IPS-20b (cell line): ENCODE results near the gene UGT1A9.

ENCODE experiments used
- H3K27ac ChIP-seq: one replicate; pipeline ENCODE4 v1.5.1; 2013; ENCODE audit warnings: low read length
- H3K27me3 ChIP-seq: 2 replicates; pipeline ENCODE4 v1.6.1; 2013; ENCODE audit warnings: mild to moderate bottlenecking, low read length, inconsistent platforms; ENCODE audit not compliant: insufficient read depth
- H3K36me3 ChIP-seq: 2 replicates; pipeline ENCODE4 v1.6.1; 2013; ENCODE audit warnings: low read depth, mild to moderate bottlenecking, inconsistent platforms, low read length, moderate library complexity; ENCODE audit not compliant: insufficient read depth
- H3K4me1 ChIP-seq: 2 replicates; pipeline ENCODE4 v1.6.1; 2013; ENCODE audit warnings: mild to moderate bottlenecking, control low read depth, inconsistent platforms, low read length, moderate library complexity; ENCODE audit not compliant: insufficient read depth
- H3K4me3 ChIP-seq: 2 replicates; pipeline ENCODE4 v1.5.1; 2013; ENCODE audit warnings: mild to moderate bottlenecking, low read length, inconsistent platforms
- H3K9ac ChIP-seq: 2 replicates; pipeline ENCODE4 v1.6.1; 2013; ENCODE audit warnings: low read depth, mild to moderate bottlenecking, inconsistent platforms, low read length, moderate library complexity
- H3K9me3 ChIP-seq: 2 replicates; pipeline ENCODE4 v1.6.1; 2013; ENCODE audit warnings: mild to moderate bottlenecking, low read depth, low read length, inconsistent platforms; ENCODE audit not compliant: insufficient read depth

UGT1A9 gene

DNA sequence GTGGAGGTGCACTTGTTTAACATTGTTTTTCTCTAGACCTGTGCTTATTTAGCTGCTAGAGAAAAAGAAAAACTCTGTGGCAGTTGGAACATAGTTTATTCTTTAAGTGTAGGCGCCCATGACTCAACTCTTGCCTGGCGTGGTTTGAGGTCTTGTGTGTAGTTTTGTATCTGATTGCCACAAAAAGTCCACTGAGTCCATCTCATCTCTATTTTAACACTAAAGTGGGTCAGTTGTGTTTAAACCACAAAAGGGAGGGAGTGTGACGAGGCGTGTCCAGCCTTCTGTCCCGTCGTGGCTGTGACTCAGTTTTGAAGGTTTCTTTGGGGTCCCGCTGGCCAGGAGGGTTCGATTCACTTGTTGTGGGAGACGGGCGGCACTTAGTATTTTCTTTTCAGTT lies 15.3 kb upstream of the UGT1A9 start:
- Histone ChIP-seq H3K9me3 (no peaks in the 10 kb centered on the region), H3K9ac (no peak overlapping the region), H3K27ac (no peak overlapping the region), H3K4me3 (no peak overlapping the region), H3K27me3 (no peaks in the 10 kb centered on the region), H3K36me3 (no peaks in the 10 kb centered on the region), H3K4me1 (no peaks in the 10 kb centered on the region)

DNA sequence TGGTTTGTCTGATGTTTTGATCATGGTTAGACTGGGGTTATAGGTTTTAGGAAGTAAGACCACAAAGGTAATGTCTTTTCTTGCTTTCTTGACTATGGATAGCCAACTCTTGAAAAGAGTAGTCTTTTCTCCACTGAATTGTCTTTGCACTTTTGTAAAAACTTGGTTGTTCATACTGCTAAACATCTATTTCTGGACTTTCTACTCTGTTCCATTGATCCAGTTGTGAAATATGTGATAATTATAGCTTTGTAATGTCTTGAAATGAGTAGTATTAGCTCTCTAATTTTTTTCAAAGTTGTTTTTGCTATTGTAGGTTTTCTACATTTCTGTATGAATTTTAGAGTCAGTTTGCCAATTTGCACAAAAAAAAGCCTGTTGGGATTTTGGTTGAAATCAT lies 13.1 kb upstream of the UGT1A9 start:
- Histone ChIP-seq H3K27ac (no peak overlapping the region), H3K27me3 (no peaks in the 10 kb centered on the region), H3K4me3 (no peak overlapping the region), H3K36me3 (no peaks in the 10 kb centered on the region), H3K9ac (no peak overlapping the region), H3K4me1 (no peaks in the 10 kb centered on the region), H3K9me3 (no peaks in the 10 kb centered on the region)

DNA sequence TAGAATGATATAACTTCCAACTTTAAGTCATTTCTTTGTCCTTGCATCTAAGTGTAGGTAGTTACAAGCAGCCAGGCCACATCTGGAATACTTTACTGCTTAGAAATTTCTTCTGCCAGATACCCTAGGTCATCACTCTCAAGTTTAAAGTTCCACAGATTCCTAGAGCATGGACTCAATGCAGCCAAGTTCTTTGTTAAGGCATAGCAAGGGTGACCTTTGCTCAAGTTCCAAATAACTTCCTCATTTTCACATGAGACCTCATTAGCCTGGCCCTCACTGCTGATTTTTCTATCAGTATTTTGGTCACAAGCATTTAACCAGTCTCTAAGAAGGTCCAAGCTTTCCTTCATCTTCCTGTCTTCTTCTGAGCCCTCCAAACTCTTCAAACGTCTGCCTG lies 7.8 kb upstream of the UGT1A9 start:
- Histone ChIP-seq H3K4me1 (no peaks in the 10 kb centered on the region), H3K36me3 (no peaks in the 10 kb centered on the region), H3K4me3 (no peak overlapping the region), H3K27ac (no peak overlapping the region), H3K9ac (no peak overlapping the region), H3K27me3 (no peaks in the 10 kb centered on the region), H3K9me3 (no peaks in the 10 kb centered on the region)

- no peaks in the 10 kb centered on the region for H3K4me1 ChIP-seq
- H3K27ac ChIP-seq: no peak overlapping the region
- no peaks in the 10 kb centered on the region for H3K9me3 ChIP-seq
- H3K9ac ChIP-seq: no peak overlapping the region
- H3K36me3 ChIP-seq: no peaks in the 10 kb centered on the region
- no peaks in the 10 kb centered on the region for H3K27me3 ChIP-seq
- no peak overlapping the region for H3K4me3 ChIP-seq
These were observed 3.0 kb upstream of the UGT1A9 start for GRCh38 chr2:233668605-233669260.

DNA sequence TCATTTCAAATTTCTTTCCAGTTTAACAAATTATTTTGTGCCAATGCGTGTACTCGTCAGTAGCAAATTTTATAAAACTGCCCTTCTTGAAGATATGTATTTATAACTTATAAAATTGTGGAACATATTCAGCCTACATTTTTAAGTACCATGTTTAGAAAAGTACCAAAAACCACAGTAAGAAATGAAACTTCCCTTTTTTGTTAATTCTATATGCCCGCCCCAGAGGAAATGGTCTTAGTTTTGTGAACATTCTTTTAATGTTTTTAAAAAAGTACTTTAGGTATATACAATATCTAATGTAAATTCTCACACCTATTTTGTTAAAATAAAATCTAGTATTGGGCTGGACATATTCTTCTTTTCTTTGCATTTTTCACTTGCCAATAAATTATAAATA lies 1.2 kb downstream of the UGT1A9 start:
- Histone ChIP-seq H3K36me3 (no peaks in the 10 kb centered on the region), H3K9me3 (no peaks in the 10 kb centered on the region), H3K9ac (no peak overlapping the region), H3K4me1 (no peaks in the 10 kb centered on the region), H3K4me3 (no peak overlapping the region), H3K27ac (no peak overlapping the region), H3K27me3 (no peaks in the 10 kb centered on the region)

DNA sequence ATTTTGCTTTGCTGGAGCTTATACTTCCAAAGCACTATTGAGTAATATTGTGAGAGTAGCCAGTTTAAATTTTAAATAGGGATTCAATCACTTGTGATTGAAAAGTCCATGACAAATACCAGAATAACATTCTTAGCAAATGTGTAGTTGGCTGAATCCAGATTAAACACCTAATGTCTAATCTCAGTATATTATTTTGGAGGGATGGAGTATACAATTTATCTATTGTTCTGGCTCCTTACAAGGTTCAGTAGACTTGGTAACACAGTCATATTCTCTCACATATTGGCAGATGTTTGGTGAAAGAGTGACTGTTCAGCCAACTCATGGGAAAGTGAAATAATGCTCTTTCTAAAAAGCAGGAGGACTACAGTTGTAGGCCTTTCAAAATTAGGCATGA lies 2.2 kb downstream of the UGT1A9 start:
- Histone ChIP-seq H3K9me3 (no peaks in the 10 kb centered on the region), H3K4me3 (no peak overlapping the region), H3K4me1 (no peaks in the 10 kb centered on the region), H3K36me3 (no peaks in the 10 kb centered on the region), H3K27ac (no peak overlapping the region), H3K9ac (no peak overlapping the region), H3K27me3 (no peaks in the 10 kb centered on the region)

- Histone ChIP-seq H3K36me3 (no peaks in the 10 kb centered on the region), H3K4me1 (no peaks in the 10 kb centered on the region), H3K9me3 (no peaks in the 10 kb centered on the region)
These were observed 2.6 kb downstream of the UGT1A9 start for GRCh38 chr2:233674314-233674713.

DNA sequence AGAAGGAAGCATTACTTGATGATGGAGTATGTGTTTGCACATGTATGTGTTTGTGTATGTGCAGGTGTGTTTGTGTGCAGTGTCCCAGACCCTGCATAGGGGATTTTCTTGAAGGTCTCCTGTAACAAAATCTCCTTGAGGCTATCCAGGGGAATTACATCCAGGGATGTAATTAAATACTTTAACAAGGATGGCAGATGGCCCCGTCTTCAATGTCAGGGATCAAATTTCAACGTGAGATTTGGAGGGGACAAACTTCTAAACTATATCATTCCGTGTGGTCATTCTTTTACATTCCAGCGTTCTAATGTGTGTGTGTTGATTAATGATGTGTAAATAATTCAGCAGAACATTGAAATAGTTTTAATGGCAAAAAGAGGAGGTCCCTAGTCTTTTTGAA lies 3.3 kb downstream of the UGT1A9 start:
- no peaks in the 10 kb centered on the region; the same call in 1 of the 2 replicates for H3K27me3 ChIP-seq
- no peaks in the 10 kb centered on the region for H3K4me1 ChIP-seq
- H3K9ac ChIP-seq: no peak overlapping the region
- H3K27ac ChIP-seq: no peak overlapping the region
- H3K4me3 ChIP-seq: no peak overlapping the region
- H3K36me3 ChIP-seq: no peaks in the 10 kb centered on the region
- H3K9me3 ChIP-seq: no peaks in the 10 kb centered on the region

More at GRCh38 chr2:233674314-233674713, 2.6 kb downstream of the UGT1A9 start:
- H3K27ac ChIP-seq: no peak overlapping the region
- no peak overlapping the region for H3K9ac ChIP-seq
- no peaks in the 10 kb centered on the region; the same call in 1 of the 2 replicates for H3K27me3 ChIP-seq
- no peak overlapping the region for H3K4me3 ChIP-seq

- H3K9ac ChIP-seq: no peak overlapping the region
- H3K9me3 ChIP-seq: no peaks in the 10 kb centered on the region
- no peaks in the 10 kb centered on the region; the same call in 1 of the 2 replicates for H3K27me3 ChIP-seq
- no peaks in the 10 kb centered on the region for H3K36me3 ChIP-seq
- no peak overlapping the region for H3K4me3 ChIP-seq
- no peaks in the 10 kb centered on the region for H3K4me1 ChIP-seq
- H3K27ac ChIP-seq: no peak overlapping the region
These were observed 4.3 kb downstream of the UGT1A9 start for GRCh38 chr2:233676046-233676445.

DNA sequence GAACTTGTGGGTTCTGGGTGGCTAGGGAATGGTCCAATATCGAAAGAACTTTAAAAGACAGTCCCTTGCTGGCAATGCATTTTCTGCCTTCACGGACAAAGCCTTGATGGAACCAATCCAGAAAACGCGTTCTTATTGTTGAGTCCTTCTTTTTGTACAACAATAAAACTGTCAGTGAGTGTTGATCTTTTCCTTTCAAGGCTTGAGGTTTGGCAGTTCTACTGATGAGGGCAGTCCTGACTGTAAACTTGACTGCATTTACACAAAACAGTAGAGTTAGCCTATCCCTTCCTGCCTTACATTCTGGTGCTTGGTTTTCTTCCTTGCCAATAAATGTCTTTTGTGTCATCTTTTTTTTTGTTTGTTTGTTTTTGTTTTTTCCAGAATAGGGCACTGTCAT lies 7.5 kb downstream of the UGT1A9 start:
- Histone ChIP-seq H3K4me1 (no peaks in the 10 kb centered on the region), H3K4me3 (no peak overlapping the region), H3K27me3 (no peaks in the 10 kb centered on the region; the same call in 1 of the 2 replicates), H3K27ac (no peak overlapping the region), H3K36me3 (no peaks in the 10 kb centered on the region), H3K9me3 (no peaks in the 10 kb centered on the region), H3K9ac (no peak overlapping the region)

GRCh38 chr2:233680361-233681045 lies 8.8 kb downstream of the UGT1A9 start:
- no peak overlapping the region for H3K27ac ChIP-seq
- H3K4me3 ChIP-seq: no peak overlapping the region
- no peaks in the 10 kb centered on the region for H3K9me3 ChIP-seq
- no peak overlapping the region for H3K9ac ChIP-seq
- no peaks in the 10 kb centered on the region for H3K4me1 ChIP-seq
- no peaks in the 10 kb centered on the region for H3K36me3 ChIP-seq
- H3K27me3 ChIP-seq: no peaks in the 10 kb centered on the region; the same call in 1 of the 2 replicates

DNA sequence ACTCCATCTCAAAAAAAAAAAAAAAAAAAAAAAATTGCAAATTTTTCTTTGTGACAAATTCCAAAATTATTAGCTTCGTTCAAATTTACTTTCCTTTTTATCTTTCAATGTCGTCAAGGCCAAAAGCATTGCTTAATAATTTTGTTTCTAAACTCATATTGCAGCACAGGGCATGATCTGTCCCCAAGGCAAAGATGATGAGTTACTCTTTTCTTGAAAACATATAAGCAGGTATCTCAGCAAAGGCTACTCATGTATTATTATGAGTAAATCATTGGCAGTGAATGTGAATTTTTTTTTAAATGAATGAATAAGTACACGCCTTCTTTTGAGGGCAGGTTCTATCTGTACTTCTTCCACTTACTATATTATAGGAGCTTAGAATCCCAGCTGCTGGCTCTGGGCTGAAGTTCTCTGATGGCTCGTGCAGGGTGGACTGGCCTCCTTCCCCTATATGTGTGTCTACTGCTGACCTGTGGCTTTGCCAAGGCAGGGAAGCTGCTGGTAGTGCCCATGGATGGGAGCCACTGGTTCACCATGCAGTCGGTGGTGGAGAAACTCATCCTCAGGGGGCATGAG lies 9.9 kb downstream of the UGT1A9 start, which contains the start of gene UGT1A7:
TSS of gene UGT1A7 (plus strand) at position 381 of the 579 bp plus-strand sequence. CDS start at position 418, 37 bp downstream.
- Histone ChIP-seq H3K9ac (no peak within 1 kb of the TSS), H3K4me1 (no peaks in the 10 kb centered on the region), H3K9me3 (no peaks in the 10 kb centered on the region), H3K27me3 (no peaks in the 10 kb centered on the region; the same call in 1 of the 2 replicates), H3K4me3 (no peak within 1 kb of the TSS), H3K36me3 (no peaks in the 10 kb centered on the region), H3K27ac (no peak within 1 kb of the TSS)
